GM18858 (cell line): Measurements from ENCODE around the gene MYOZ3.

Experiments used
- ATAC-seq: cut with Tn5 transposase; IDR thresholded peaks from one replicate; pipeline ENCODE4 v1.9.1; 2021; ENCODE audit not compliant: unreplicated experiment

Gene MYOZ3

GRCh38 chr5:150700246-150700593, 39.2 kb downstream of the MYOZ3 start:
- ATAC-seq, result peak; percentile 7

- peak; percentile 91 for ATAC-seq
Observed at GRCh38 chr5:150700594-150701377, 39.7 kb downstream of the MYOZ3 start, which contains the start of gene RBM22. RBM22 (minus strand) TSS chr5:150701062; CDS start chr5:150700985, 77 bp downstream.

GRCh38 chr5:150703762-150704161, 42.7 kb downstream of the MYOZ3 start:
- ATAC-seq, result no peak

DNA sequence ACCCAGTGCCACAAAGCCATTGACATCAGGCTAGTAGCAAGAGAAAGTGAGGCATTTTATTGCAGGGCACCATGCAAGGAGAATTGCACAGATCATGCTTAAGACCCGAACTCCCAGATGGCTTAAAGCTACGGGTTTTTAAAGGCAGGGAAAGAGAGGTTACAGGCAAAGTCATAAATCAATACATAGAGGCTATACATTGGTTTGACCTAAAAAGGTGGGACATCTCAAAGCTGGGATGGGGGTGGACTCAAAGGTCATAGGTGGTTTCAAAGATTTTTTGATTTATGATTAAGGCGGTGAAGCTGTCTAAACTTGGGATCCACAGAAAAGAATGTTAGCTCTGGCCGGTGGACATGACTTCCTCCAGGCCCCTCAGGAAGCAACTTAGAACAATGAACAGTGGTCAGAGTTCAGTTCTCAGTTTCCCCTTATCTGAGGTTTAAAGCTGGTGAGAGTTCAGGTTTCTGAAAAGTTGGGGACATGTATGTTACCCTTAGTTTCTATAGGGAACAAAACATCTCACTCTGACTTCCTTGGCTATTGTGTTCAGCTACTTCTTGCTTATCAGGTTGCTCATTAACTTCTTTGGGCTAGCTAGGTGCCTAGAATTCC, 45.8 kb downstream of the MYOZ3 start:
- no peak for ATAC-seq

GRCh38 chr5:150710165-150710564, 49.1 kb downstream of the MYOZ3 start:
- no peak for ATAC-seq

DNA sequence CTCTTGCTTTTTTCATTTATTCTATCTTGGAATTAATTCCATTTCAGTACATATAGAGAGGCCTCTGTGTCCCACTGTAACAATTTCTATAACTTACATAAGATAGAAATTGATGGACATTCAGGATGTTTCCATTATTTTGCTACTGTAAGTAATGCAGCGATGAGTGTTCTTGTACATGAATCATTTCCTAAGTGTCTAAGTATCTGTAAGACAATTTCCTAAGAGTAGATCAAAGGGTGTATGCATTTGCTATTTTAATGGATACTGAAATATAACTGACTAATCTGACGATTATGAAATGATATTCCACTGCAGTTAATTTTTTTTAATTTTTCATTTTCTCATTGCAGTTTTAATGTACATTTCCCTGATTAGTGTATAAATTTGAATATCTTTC, 62.8 kb downstream of the MYOZ3 start:
- no peak for ATAC-seq
